ENCODE measurements around the gene FBXO3. TPM values are rescaled to one million over a fixed set of nuclear protein-coding genes. Genes with fewer than 3 reads are reported as not detected.

Gene FBXO3
- total RNA-seq, 1 experiment from 2014 or later: 27.2 TPM

DNA sequence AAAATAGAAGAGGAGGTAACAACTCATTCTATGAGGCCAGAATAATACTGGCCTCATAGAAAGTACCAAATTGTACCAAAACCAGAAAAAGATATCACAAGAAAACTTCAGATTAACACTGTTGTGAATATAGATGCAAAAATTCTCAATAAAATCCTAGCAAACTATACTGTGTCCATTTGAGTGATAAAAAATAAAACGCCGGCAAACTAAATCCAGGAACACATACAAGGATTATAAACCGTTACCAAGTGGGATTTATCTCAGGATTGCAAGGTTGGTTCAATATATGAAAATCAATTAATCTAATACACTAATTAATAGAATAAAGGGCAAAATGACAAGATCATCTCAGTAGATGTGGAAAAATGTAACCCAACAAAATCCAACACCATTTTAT, 23.6 kb upstream of the FBXO3 start:
- ChIA-PET CTCF (no interaction called here), POLR2A (no interaction called here), RAD21 (ENCODE audit: low non-redundant PET in 1 of 2, low total read pairs in 2 of 2, uncharacterized antibody in 2 of 2, unreplicated experiment in 2 of 2) (no interaction called here)
- H3K4me3 ChIP-seq (replicated peaks in 1 of 2; ENCODE audit: low read depth in 1 of 2, low read length in 2 of 2): no peak overlapping the region
- H3K27me3 ChIP-seq (ENCODE audit: insufficient read depth, low read length): no peaks in the 10 kb centered on the region
- no peak overlapping the region for H2AFZ ChIP-seq (ENCODE audit: low read depth, low read length, poor library complexity, severe bottlenecking)
- intact Hi-C loops (cut with micrococcal nuclease): no loop called here
- TF ChIP-seq POLR2A (IDR thresholded peaks at IDR 0.05; ENCODE audit: borderline replicate concordance, extremely low read depth, insufficient read depth, insufficient read length) (no peak), ELF1 (IDR thresholded peaks at IDR 0.05; ENCODE audit: borderline replicate concordance, low read depth) (no peak), SRF (IDR thresholded peaks at IDR 0.05; ENCODE audit: low read depth) (no peak), RAD21 (IDR thresholded peaks at IDR 0.05; ENCODE audit: low read depth) (no peak), YY1 (IDR thresholded peaks at IDR 0.05; ENCODE audit: extremely low read depth, insufficient replicate concordance, low read depth, low read length) (no peak), EGR1 (IDR thresholded peaks at IDR 0.05; ENCODE audit: low read depth) (no peak), SIN3A (IDR thresholded peaks at IDR 0.05; ENCODE audit: low read depth) (no peak), EZH2phosphoT487 (IDR thresholded peaks at IDR 0.05; ENCODE audit: borderline replicate concordance) (no peak), CBX3 (IDR thresholded peaks at IDR 0.05; ENCODE audit: low read depth) (no peak), POLR2AphosphoS5 (IDR thresholded peaks at IDR 0.05; ENCODE audit: low read depth, low read length) (no peak), JUND (IDR thresholded peaks at IDR 0.05) (no peak)
- TF ChIP-seq, protein P1, sequence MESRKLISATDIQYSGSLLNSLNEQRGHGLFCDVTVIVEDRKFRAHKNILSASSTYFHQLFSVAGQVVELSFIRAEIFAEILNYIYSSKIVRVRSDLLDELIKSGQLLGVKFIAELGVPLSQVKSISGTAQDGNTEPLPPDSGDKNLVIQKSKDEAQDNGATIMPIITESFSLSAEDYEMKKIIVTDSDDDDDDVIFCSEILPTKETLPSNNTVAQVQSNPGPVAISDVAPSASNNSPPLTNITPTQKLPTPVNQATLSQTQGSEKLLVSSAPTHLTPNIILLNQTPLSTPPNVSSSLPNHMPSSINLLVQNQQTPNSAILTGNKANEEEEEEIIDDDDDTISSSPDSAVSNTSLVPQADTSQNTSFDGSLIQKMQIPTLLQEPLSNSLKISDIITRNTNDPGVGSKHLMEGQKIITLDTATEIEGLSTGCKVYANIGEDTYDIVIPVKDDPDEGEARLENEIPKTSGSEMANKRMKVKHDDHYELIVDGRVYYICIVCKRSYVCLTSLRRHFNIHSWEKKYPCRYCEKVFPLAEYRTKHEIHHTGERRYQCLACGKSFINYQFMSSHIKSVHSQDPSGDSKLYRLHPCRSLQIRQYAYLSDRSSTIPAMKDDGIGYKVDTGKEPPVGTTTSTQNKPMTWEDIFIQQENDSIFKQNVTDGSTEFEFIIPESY (IDR thresholded peaks at IDR 0.05; ENCODE audit: extremely low read depth, insufficient replicate concordance, low read length): no peak
- TF ChIP-seq, protein P2, sequence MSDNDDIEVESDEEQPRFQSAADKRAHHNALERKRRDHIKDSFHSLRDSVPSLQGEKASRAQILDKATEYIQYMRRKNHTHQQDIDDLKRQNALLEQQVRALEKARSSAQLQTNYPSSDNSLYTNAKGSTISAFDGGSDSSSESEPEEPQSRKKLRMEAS (IDR thresholded peaks at IDR 0.05): no peak
- no peaks in the 10 kb centered on the region for H3K9me3 ChIP-seq (ENCODE audit: control insufficient read depth in 1 of 2, insufficient read depth in 1 of 2, low read depth in 1 of 2, low read length in 2 of 2)
- DNase-seq (ENCODE audit: low read depth, low spot score): no peak
- no peaks in the 10 kb centered on the region for H3K36me3 ChIP-seq (ENCODE audit: control insufficient read depth in 1 of 2, insufficient read depth in 2 of 2, low read length in 2 of 2)
- H3K9me2 ChIP-seq (ENCODE audit: insufficient read depth): no peaks in the 10 kb centered on the region
- no peak overlapping the region for H3K4me2 ChIP-seq (ENCODE audit: low read length)
- H3K27ac ChIP-seq (ENCODE audit: low read depth, low read length): no peak overlapping the region
- no peaks in the 10 kb centered on the region for H4K20me1 ChIP-seq (ENCODE audit: insufficient read depth)
- no peak for ATAC-seq
- H3K79me2 ChIP-seq (ENCODE audit: insufficient read depth, low read length): no peaks in the 10 kb centered on the region
- no TSS peak for BruUV-seq (replicated peaks)
- no peak overlapping the region for H3K9ac ChIP-seq (ENCODE audit: low read length)
- H3K4me1 ChIP-seq (ENCODE audit: control insufficient read depth in 1 of 2, insufficient read depth in 2 of 2, low read length in 2 of 2): peaks cover 2 to 14% of the 10 kb centered on the region in 2 experiments; a peak in 3 of 4 replicates
